NB4 (cell line): ENCODE measurements around the gene SMARCAL1.

Source experiments
- DNase-seq: peaks from one replicate; pipeline ENCODE4 v3.0.0; 2010; ENCODE audit warnings: low read depth
- H3K4me3 ChIP-seq: one replicate; pipeline ENCODE4 v1.5.1; 2011; ENCODE audit warnings: mild to moderate bottlenecking, low read depth, low read length, moderate library complexity
- CTCF ChIP-seq: IDR thresholded peaks from one replicate; pipeline ENCODE4 v1.5.1; 2012; ENCODE audit warnings: low read depth, low read length
- MAX ChIP-seq: IDR thresholded peaks from 2 replicates; pipeline ENCODE4 v1.6.1; 2011; ENCODE audit warnings: low read depth, low read length
- MYC ChIP-seq: IDR thresholded peaks from 2 replicates; pipeline ENCODE4 v1.6.1; 2011; ENCODE audit warnings: low read depth, low read length
- POLR2A ChIP-seq: IDR thresholded peaks from 2 replicates; pipeline ENCODE4 v1.6.1; 2011; ENCODE audit warnings: mild to moderate bottlenecking; ENCODE audit not compliant: insufficient read length; ENCODE audit errors: extremely low read depth

The SMARCAL1 gene

GRCh38 chr2:216385478-216385877, 26.8 kb upstream of the SMARCAL1 start:
- no peak for TF ChIP-seq CTCF
- TF ChIP-seq POLR2A = no peak
- no peak for TF ChIP-seq MAX
- no peak for TF ChIP-seq MYC
- no peak for DNase-seq

GRCh38 chr2:216387262-216387661, 25.0 kb upstream of the SMARCAL1 start:
- no peak for TF ChIP-seq CTCF
- no peak for TF ChIP-seq POLR2A
- no peak for TF ChIP-seq MAX
- no peak for TF ChIP-seq MYC
- H3K4me3 ChIP-seq = no peak overlapping the region
- no peak for DNase-seq

More at GRCh38 chr2:216385478-216385877, 26.8 kb upstream of the SMARCAL1 start:
- no peak overlapping the region for H3K4me3 ChIP-seq

- no peak overlapping the region for H3K4me3 ChIP-seq
- no peak for DNase-seq
- TF ChIP-seq POLR2A (no peak), CTCF (no peak), MYC (no peak), MAX (no peak)
Observed at GRCh38 chr2:216388046-216388884, 24.0 kb upstream of the SMARCAL1 start.

DNA sequence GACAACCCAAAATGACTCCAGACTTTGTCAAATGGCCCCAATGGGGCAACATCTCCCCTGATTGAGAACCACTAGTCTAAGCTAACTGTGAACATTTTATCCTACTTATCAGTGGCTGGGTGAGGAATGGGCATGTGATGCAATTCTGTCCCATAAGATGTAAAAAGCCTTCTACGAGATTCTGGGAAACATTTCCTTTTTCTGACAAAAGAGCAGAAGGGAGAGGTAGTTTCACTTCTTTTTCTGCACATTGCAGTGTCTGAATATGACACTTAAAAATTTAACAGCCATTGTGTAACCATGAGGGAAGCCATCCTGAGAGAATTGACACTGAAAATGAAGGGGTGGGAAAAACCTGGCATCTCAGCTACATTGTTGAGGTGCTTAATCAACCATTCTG, 22.7 kb upstream of the SMARCAL1 start:
- TF ChIP-seq POLR2A (no peak), MYC (no peak), MAX (no peak), CTCF (no peak)
- H3K4me3 ChIP-seq = no peak overlapping the region
- peak; percentile 33 for DNase-seq

DNA sequence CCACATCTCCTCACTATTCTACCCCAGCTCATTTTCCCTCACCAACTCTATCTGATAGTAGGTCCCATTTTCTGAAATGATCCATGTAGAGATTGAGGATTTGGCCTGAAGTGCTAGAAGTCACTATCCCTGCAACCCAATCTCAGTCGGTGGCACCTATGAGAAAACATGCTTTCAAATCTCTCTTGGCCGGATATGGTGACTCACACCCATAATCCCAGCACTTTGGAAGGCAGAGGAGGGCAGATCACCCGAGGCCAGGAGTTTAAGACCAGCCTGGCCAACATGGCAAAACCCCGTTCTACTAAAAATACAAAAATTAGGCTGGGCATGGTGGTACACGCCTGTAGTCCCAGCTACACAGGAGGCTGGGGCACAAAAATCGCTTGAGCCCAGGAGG, 20.9 kb upstream of the SMARCAL1 start:
- no peak for DNase-seq
- TF ChIP-seq MAX (no peak), MYC (no peak), POLR2A (no peak), CTCF (no peak)
- H3K4me3 ChIP-seq = no peak overlapping the region

GRCh38 chr2:216392018-216392562, 20.2 kb upstream of the SMARCAL1 start:
- TF ChIP-seq CTCF (no peak), POLR2A (no peak), MAX (no peak), MYC (no peak)
- DNase-seq = no peak
- H3K4me3 ChIP-seq = no peak overlapping the region
